ENCODE measurements around the gene UPF3B. TPM values are rescaled to one million over a fixed set of nuclear protein-coding genes. Genes with fewer than 3 reads are reported as not detected.

Gene UPF3B
- total and polyA plus RNA-seq, 2 of the 4 experiments (the other 2 are of a cell fraction): 0.54 to 6.0 TPM

- Histone ChIP-seq H4K91ac (ENCODE audit: insufficient read depth, low read depth, low read length) (no peak overlapping the region), H3K27ac (ENCODE audit: insufficient read depth, low read length) (no peak overlapping the region), H3K9me3 (ENCODE audit: control insufficient read depth, insufficient read depth, low read length) (no peaks in the 10 kb centered on the region), H3K9me1 (ENCODE audit: insufficient read depth, low read length) (no peaks in the 10 kb centered on the region), H4K5ac (ENCODE audit: low read depth, low read length) (no peak overlapping the region), H3K4me2 (ENCODE audit: low read depth, low read length) (no peak overlapping the region), H2BK5ac (ENCODE audit: low read depth, low read length, poor library complexity, severe bottlenecking) (no peak overlapping the region), H3K27me3 (ENCODE audit: control insufficient read depth, insufficient read depth, low read length) (no peaks in the 10 kb centered on the region), H3K4me3 (ENCODE audit: insufficient read depth, low read depth, low read length) (no peak overlapping the region), H2BK120ac (ENCODE audit: low read depth, low read length) (no peak overlapping the region), H4K8ac (ENCODE audit: low read depth in 2 of 2, low read length in 2 of 2) (no peak overlapping the region), H2AK9ac (replicated peaks; ENCODE audit: low read depth, low read length, poor library complexity) (no peak overlapping the region), H2AK5ac (ENCODE audit: low read depth, low read length) (no peak overlapping the region), H3K79me1 (ENCODE audit: low read depth in 1 of 2, low read length in 2 of 2) (no peaks in the 10 kb centered on the region), H4K20me1 (ENCODE audit: insufficient read depth, low read length) (no peaks in the 10 kb centered on the region), H2BK15ac (ENCODE audit: low read depth, low read length) (no peak overlapping the region), H3K4ac (ENCODE audit: low read depth, low read length) (no peak overlapping the region), H3K4me1 (ENCODE audit: control insufficient read depth, insufficient read depth, low read length) (no peaks in the 10 kb centered on the region), H2BK20ac (ENCODE audit: low read depth, low read length) (no peak overlapping the region), H3K23ac (ENCODE audit: low read depth, low read length) (no peak overlapping the region), H2AFZ (replicated peaks; ENCODE audit: low read length, poor library complexity) (no peak overlapping the region), H3K18ac (ENCODE audit: low read depth, low read length) (no peak overlapping the region), H3K36me3 (ENCODE audit: control insufficient read depth, insufficient read depth, low read length) (no peaks in the 10 kb centered on the region; the same call in 1 of the 2 replicates), H3K9ac (ENCODE audit: low read depth, low read length) (no peak overlapping the region), H3K56ac (ENCODE audit: extremely low read depth, insufficient read depth, low read length) (no peak overlapping the region), H3K14ac (replicated peaks; ENCODE audit: low read depth, low read length) (no peak overlapping the region)
- ChIA-PET POLR2A (ENCODE audit: unreplicated experiment) (no interaction called here), CTCF (interaction anchor here (0.6 to 0.8 kb wide), 2 partner anchors 9 to 174 kb away, joined by 4 read pairs; no protein-coding TSS in a partner anchor)
- no peak for DNase-seq
- no peak for TF ChIP-seq ELK1 (IDR thresholded peaks at IDR 0.05; ENCODE audit: borderline replicate concordance, low read depth, low read length)
- TF ChIP-seq RFX5 (IDR thresholded peaks at IDR 0.05; ENCODE audit: low read depth, low read length): no peak
- no peak for TF ChIP-seq USF2 (IDR thresholded peaks at IDR 0.05; ENCODE audit: low read depth, low read length)
- no peak for TF ChIP-seq MAFK (IDR thresholded peaks at IDR 0.05; ENCODE audit: low read depth, low read length)
- no peak for TF ChIP-seq FOS (IDR thresholded peaks at IDR 0.05; ENCODE audit: low read depth, low read length)
- TF ChIP-seq MAZ (IDR thresholded peaks at IDR 0.05; ENCODE audit: borderline replicate concordance, low read depth, low read length): no peak
- TF ChIP-seq MXI1 (IDR thresholded peaks at IDR 0.05; ENCODE audit: borderline replicate concordance, low read depth, low read length): no peak
- no peak for TF ChIP-seq CEBPB (IDR thresholded peaks at IDR 0.05; ENCODE audit: low read depth, low read length)
- no peak for TF ChIP-seq RCOR1 (IDR thresholded peaks at IDR 0.05; ENCODE audit: insufficient replicate concordance, low read length)
- TF ChIP-seq CHD1 (IDR thresholded peaks at IDR 0.05; ENCODE audit: low read depth, low read length): no peak
- no peak for TF ChIP-seq CTCF (conservative IDR thresholded peaks at IDR 0.05; ENCODE audit: low read depth, low read length)
- no peak for TF ChIP-seq NFE2L2 (IDR thresholded peaks at IDR 0.05; ENCODE audit: low read depth, low read length)
- no peak for TF ChIP-seq POLR2A (IDR thresholded peaks at IDR 0.05; ENCODE audit: low read depth, low read length)
- no TSS peak for BruUV-seq (replicated peaks)
- dilution Hi-C loops (cut with HindIII; ENCODE audit: low sequenced_read_pairs, unreplicated experiment): no loop called here
- no CpG with 5 or more reads among the region's 5 CpGs for WGBS, 2 experiments (ENCODE audit: extremely low coverage in 2 of 2, insufficient read length in 1 of 2)
- ATAC-seq (ENCODE audit: low read depth): no peak
- intact Hi-C loops (cut with micrococcal nuclease): loop anchor here (10.0 kb wide), 1 partner anchor 365 kb away; no protein-coding TSS in a partner anchor
- in situ Hi-C loops (cut with MboI; ENCODE audit: low sequenced_read_pairs): no loop called here
Observed at GRCh38 chrX:119880076-119880475, 27.3 kb upstream of the UPF3B start.

All from IMR-90 (cell line).